Nephron (organoid): ENCODE results near the gene SCIN.

Experiments
- H3K27ac Mint-ChIP-seq, 3 experiments: 2 replicates each; pipeline ENCODE4 v1.8.0; 2020; ENCODE audit warnings: mixed read lengths in 3 of 3, mild to moderate bottlenecking in 2 of 3, moderate library complexity in 1 of 3
- H3K27me3 Mint-ChIP-seq: 2 replicates; pipeline ENCODE4 v1.8.0; 2021; ENCODE audit warnings: low read depth, mild to moderate bottlenecking, moderate library complexity, mixed read lengths
- H3K36me3 Mint-ChIP-seq: 2 replicates; pipeline ENCODE4 v1.8.0; 2020; ENCODE audit warnings: low read depth, mixed read lengths
- H3K4me1 Mint-ChIP-seq: 2 replicates; pipeline ENCODE4 v1.8.0; 2020; ENCODE audit warnings: mixed read lengths
- H3K4me3 Mint-ChIP-seq, 3 experiments: 2 replicates each; pipeline ENCODE4 v1.8.0; 2020; ENCODE audit warnings: mild to moderate bottlenecking in 3 of 3, mixed read lengths in 3 of 3, moderate library complexity in 2 of 3
- H3K9me3 Mint-ChIP-seq: 2 replicates; pipeline ENCODE4 v1.8.0; 2020; ENCODE audit warnings: mixed read lengths
- CTCF ChIP-seq, 3 experiments: fragments of 200-600 bp; sonication (generic); IDR thresholded peaks; one replicate each; pipeline ENCODE4 v1.5.0; 2021; ENCODE audit warnings: antibody characterized with exemption in 3 of 3; ENCODE audit not compliant: unreplicated experiment in 3 of 3

The SCIN gene

GRCh38 chr7:12534046-12534445 is 36.5 kb upstream of the SCIN start:
- TF ChIP-seq CTCF (IDR thresholded peaks at IDR 0.05; ENCODE audit: unreplicated experiment in 3 of 3), result no peak
- H3K4me3 Mint-ChIP-seq, result no peak overlapping the region
- H3K27ac Mint-ChIP-seq, result no peak overlapping the region
- H3K36me3 Mint-ChIP-seq, result peaks cover 16% of the 10 kb centered on the region
- H3K4me1 Mint-ChIP-seq, result no peaks in the 10 kb centered on the region
- H3K27me3 Mint-ChIP-seq, result no peaks in the 10 kb centered on the region
- peaks cover 15% of the 10 kb centered on the region for H3K9me3 Mint-ChIP-seq

- H3K36me3 Mint-ChIP-seq, result peaks cover 14% of the 10 kb centered on the region
- no peak for TF ChIP-seq CTCF (IDR thresholded peaks at IDR 0.05; ENCODE audit: unreplicated experiment in 3 of 3)
- H3K4me1 Mint-ChIP-seq, result no peaks in the 10 kb centered on the region
- H3K4me3 Mint-ChIP-seq, result no peak overlapping the region
- H3K27me3 Mint-ChIP-seq, result no peaks in the 10 kb centered on the region
- no peak overlapping the region for H3K27ac Mint-ChIP-seq
- H3K9me3 Mint-ChIP-seq, result peaks cover 14% of the 10 kb centered on the region
Observed at GRCh38 chr7:12539681-12540080, 30.8 kb upstream of the SCIN start.

- Mint-ChIP-seq H3K9me3 (peaks cover 9% of the 10 kb centered on the region), H3K36me3 (peaks cover 9% of the 10 kb centered on the region), H3K4me3 (no peak overlapping the region), H3K27ac (no peak overlapping the region), H3K4me1 (no peaks in the 10 kb centered on the region), H3K27me3 (no peaks in the 10 kb centered on the region)
- no peak for TF ChIP-seq CTCF (IDR thresholded peaks at IDR 0.05; ENCODE audit: unreplicated experiment in 3 of 3)
Observed at GRCh38 chr7:12540850-12541249, 29.7 kb upstream of the SCIN start.

- Mint-ChIP-seq H3K27me3 (no peaks in the 10 kb centered on the region), H3K27ac (peak overlapping the region; percentile 39 to 85 (median 73)), H3K4me1 (no peaks in the 10 kb centered on the region), H3K4me3 (no peak overlapping the region), H3K36me3 (no peaks in the 10 kb centered on the region), H3K9me3 (no peaks in the 10 kb centered on the region)
- no peak for TF ChIP-seq CTCF (IDR thresholded peaks at IDR 0.05; ENCODE audit: unreplicated experiment in 3 of 3)
Observed at GRCh38 chr7:12543586-12543985, 26.9 kb upstream of the SCIN start.

- no peaks in the 10 kb centered on the region for H3K27me3 Mint-ChIP-seq
- peak overlapping the region in 1 of 3 experiments; percentile 15 for H3K27ac Mint-ChIP-seq
- H3K4me3 Mint-ChIP-seq, result no peak overlapping the region
- TF ChIP-seq CTCF (IDR thresholded peaks at IDR 0.05; ENCODE audit: unreplicated experiment in 3 of 3), result no peak
- no peaks in the 10 kb centered on the region for H3K4me1 Mint-ChIP-seq
- H3K9me3 Mint-ChIP-seq, result no peaks in the 10 kb centered on the region
- H3K36me3 Mint-ChIP-seq, result no peaks in the 10 kb centered on the region
Observed at GRCh38 chr7:12549106-12549505, 21.4 kb upstream of the SCIN start.

GRCh38 chr7:12550956-12551355 is 19.6 kb upstream of the SCIN start:
- Mint-ChIP-seq H3K27me3 (no peaks in the 10 kb centered on the region), H3K27ac (no peak overlapping the region), H3K9me3 (no peaks in the 10 kb centered on the region), H3K4me3 (no peak overlapping the region), H3K36me3 (no peaks in the 10 kb centered on the region), H3K4me1 (no peaks in the 10 kb centered on the region)
- no peak for TF ChIP-seq CTCF (IDR thresholded peaks at IDR 0.05; ENCODE audit: unreplicated experiment in 3 of 3)
